Pancreas (tissue), 10 donors: ENCODE results near the gene LLPH. TPM values are rescaled to one million over a fixed set of nuclear protein-coding genes. Genes with fewer than 3 reads are reported as not detected.
A peak's percentile ranks its signal among the peaks of the same experiment; 100 is the strongest.

Source experiments
- ATAC-seq, 4 donors: fragments of 200-7000 bp; cut with Tn5 transposase; one replicate each; pipeline versions ENCODE4 v1.8.0 to v1.9.1; 2020; ENCODE audit warnings: mild to moderate bottlenecking in 4 of 4, moderate library complexity in 4 of 4
- DNase-seq, 6 donors: peaks; one replicate each; pipeline ENCODE4 v3.0.0-alpha.2; 2020
- FAIRE-seq: peaks from 2 replicates; lab custom pipeline; 2012; peaks lifted over from hg19 to GRCh38; lab: Jason Lieb, UNC
- H3K27ac ChIP-seq, 4 donors: fragments of 200-600 bp; sonication (generic); 1 replicate in 3 of 4; 2 replicates in 1 of 4; pipeline versions ENCODE4 v1.5.0 to v1.8.0; 2020
- H3K27me3 ChIP-seq, 4 donors: fragments of 200-600 bp; one replicate each; pipeline ENCODE4 v1.8.0; 2021
- H3K36me3 ChIP-seq, 3 donors: fragments of 200-600 bp; sonication (generic) in 1 of 3; one replicate each; pipeline versions ENCODE4 v1.5.0 to v1.8.0; 2020 to 2021
- H3K4me1 ChIP-seq, 3 donors: fragments of 200-600 bp; one replicate each; pipeline ENCODE4 v1.8.0; 2021
- H3K4me3 ChIP-seq, 4 donors: fragments of 200-600 bp; sonication (generic) in 2 of 4; one replicate each; pipeline versions ENCODE4 v1.5.0 to v1.8.0; 2020 to 2021
- H3K9me3 ChIP-seq, 4 donors: fragments of 200-600 bp; one replicate each; pipeline ENCODE4 v1.8.0; 2021
- WGBS, 2 donors: extraction: QIAGEN DNeasy Blood & Tissue Kit; methylation state at CpG; one replicate each; pipeline ENCODE4 v1.1.7; 2013; 5-methylcytosine and 5-hydroxymethylcytosine counted together
- intact Hi-C, 3 donors: fragments of 100-400 bp; cut with DNase I; formaldehyde crosslinking; loops; one replicate each; pipeline versions ENCODE4 v1.11.1 to v1.14.2; 2022
- polyA plus RNA-seq, 2 donors: library from polyadenylated mRNA; stranded (reverse); fragments of 200-250 nt; gene quantifications; one replicate each; pipeline ENCODE4 v1.2.3, GENCODE V29; 2013
- total RNA-seq, 6 donors: library from RNA; stranded (reverse); fragmentation: NEBNext Ultra II Directional in 4 of 6; extraction: Animal tissue kit (Norgen Biotek cat#: 25700) in 4 of 6; gene quantifications; one replicate each; pipeline versions ENCODE4 v1.2.1 to v1.2.4, GENCODE V29; 2021 to 2023
- TF ChIP-seq, protein P1 (sequence below), 4 donors: fragments of 200-600 bp; sonication (generic) in 3 of 4; IDR thresholded peaks; one replicate each; pipeline versions ENCODE4 v1.5.0 to v1.8.0; 2021; ENCODE audit warnings: antibody characterized with exemption in 4 of 4
- donor health status: healthy with polysubstance abuse.
- donor health status: DM: no; HTN: no; CAD: no; lungs with moderate emphysema.
- donor health status: DM: no; HTN: no; CAD: no.
- donor health status: control.
- donor health status: control.
- donor health status: Bipolar disorder and iron deficiency.
- donor health status: DM: yes; HTN: yes; CAD: no.
- donor health status: DM: no; HTN: no; CAD: no.
- donor health status: DM: no; HTN: no; CAD: no.
- donor health status: DM: yes; HTN: yes; CAD: no.

LLPH gene
- total and polyA plus RNA-seq, 8 donors: 3.8 to 10.5 (median 7.9) TPM

- no peak for DNase-seq
- H3K27ac ChIP-seq: no peak overlapping the region
- intact Hi-C loops: no loop called here
- H3K4me3 ChIP-seq: no peak overlapping the region
- H3K9me3 ChIP-seq: no peaks in the 10 kb centered on the region
- no peak for FAIRE-seq
- H3K36me3 ChIP-seq: no peaks in the 10 kb centered on the region
- 75 to 86% methylated on average over 7 of the region's 7 CpGs for WGBS, 2 donors
- TF ChIP-seq, protein P1, sequence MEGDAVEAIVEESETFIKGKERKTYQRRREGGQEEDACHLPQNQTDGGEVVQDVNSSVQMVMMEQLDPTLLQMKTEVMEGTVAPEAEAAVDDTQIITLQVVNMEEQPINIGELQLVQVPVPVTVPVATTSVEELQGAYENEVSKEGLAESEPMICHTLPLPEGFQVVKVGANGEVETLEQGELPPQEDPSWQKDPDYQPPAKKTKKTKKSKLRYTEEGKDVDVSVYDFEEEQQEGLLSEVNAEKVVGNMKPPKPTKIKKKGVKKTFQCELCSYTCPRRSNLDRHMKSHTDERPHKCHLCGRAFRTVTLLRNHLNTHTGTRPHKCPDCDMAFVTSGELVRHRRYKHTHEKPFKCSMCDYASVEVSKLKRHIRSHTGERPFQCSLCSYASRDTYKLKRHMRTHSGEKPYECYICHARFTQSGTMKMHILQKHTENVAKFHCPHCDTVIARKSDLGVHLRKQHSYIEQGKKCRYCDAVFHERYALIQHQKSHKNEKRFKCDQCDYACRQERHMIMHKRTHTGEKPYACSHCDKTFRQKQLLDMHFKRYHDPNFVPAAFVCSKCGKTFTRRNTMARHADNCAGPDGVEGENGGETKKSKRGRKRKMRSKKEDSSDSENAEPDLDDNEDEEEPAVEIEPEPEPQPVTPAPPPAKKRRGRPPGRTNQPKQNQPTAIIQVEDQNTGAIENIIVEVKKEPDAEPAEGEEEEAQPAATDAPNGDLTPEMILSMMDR (IDR thresholded peaks at IDR 0.05): no peak
- no peaks in the 10 kb centered on the region for H3K27me3 ChIP-seq
- no peaks in the 10 kb centered on the region for H3K4me1 ChIP-seq
- ATAC-seq: no peak
Observed at GRCh38 chr12:66072566-66072965, 58.0 kb downstream of the LLPH start.

DNA sequence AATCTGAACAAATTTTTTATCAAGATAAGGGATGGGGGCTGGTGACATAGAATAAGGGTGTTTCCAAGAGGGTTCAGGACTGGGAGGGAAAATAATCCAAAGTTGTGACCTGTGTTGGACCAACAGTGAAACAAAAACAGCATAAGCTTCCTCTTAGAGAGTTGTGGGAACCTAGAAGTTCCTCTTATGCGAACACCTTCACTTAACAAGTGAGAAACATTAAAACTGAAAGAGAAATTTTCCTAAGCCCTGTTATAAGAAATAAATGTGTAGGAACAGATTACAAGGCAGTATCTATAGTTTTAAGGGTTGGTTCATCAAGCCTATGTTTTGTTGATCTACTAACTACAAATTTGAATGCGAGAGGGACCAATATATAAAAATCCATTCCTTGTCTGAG lies 58.4 kb downstream of the LLPH start:
- ATAC-seq (no peak), DNase-seq (no peak), FAIRE-seq (no peak)
- no peaks in the 10 kb centered on the region for H3K4me1 ChIP-seq
- intact Hi-C loops: no loop called here
- no peaks in the 10 kb centered on the region for H3K36me3 ChIP-seq
- WGBS, 2 donors: 77 to 90% methylated on average over 2 of the region's 2 CpGs
- H3K4me3 ChIP-seq: no peak overlapping the region
- no peaks in the 10 kb centered on the region for H3K27me3 ChIP-seq
- no peaks in the 10 kb centered on the region for H3K9me3 ChIP-seq
- TF ChIP-seq, protein P1 (IDR thresholded peaks at IDR 0.05): no peak
- no peak overlapping the region for H3K27ac ChIP-seq

DNA sequence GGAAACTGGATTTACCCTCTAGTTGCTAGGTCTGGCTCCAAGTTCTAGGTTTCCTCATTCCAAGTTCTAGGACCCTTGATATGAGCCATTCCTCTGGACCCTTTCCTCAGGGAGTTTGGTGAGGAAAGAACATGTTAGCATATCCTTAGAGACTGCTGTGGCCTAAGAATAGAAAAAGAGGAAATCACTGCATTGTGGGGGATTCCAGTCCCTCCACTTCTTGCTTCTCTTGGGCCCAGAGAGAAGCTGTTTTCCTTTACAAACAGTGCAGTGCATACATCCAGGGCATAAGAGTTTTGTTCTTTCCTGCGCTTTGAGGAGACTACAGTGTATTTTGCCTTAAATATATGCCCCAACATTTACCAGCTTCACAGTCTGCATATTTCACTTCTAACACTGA lies 59.0 kb downstream of the LLPH start:
- FAIRE-seq (no peak), DNase-seq (no peak), ATAC-seq (peak in 1 of 4 donors; percentile 45)
- 92 to 97% methylated on average over 1 of the region's 1 CpG for WGBS, 2 donors
- intact Hi-C loops: no loop called here
- Histone ChIP-seq H3K27ac (no peak overlapping the region), H3K36me3 (no peaks in the 10 kb centered on the region), H3K27me3 (no peaks in the 10 kb centered on the region), H3K4me1 (no peaks in the 10 kb centered on the region), H3K9me3 (no peaks in the 10 kb centered on the region), H3K4me3 (no peak overlapping the region)
- TF ChIP-seq, protein P1 (IDR thresholded peaks at IDR 0.05): no peak

- DNase-seq: no peak
- intact Hi-C loops: no loop called here
- ATAC-seq: no peak
- FAIRE-seq: no peak
- Histone ChIP-seq H3K36me3 (no peaks in the 10 kb centered on the region), H3K9me3 (no peaks in the 10 kb centered on the region), H3K4me3 (no peak overlapping the region), H3K27ac (no peak overlapping the region), H3K4me1 (no peaks in the 10 kb centered on the region), H3K27me3 (no peaks in the 10 kb centered on the region)
- TF ChIP-seq, protein P1 (IDR thresholded peaks at IDR 0.05): no peak
- WGBS, 2 donors: 84 to 91% methylated on average over 9 of the region's 9 CpGs
Observed at GRCh38 chr12:66070378-66071120, 60.0 kb downstream of the LLPH start.

- H3K9me3 ChIP-seq: no peaks in the 10 kb centered on the region
Observed at GRCh38 chr12:66066929-66067523, 63.5 kb downstream of the LLPH start.

More at GRCh38 chr12:66066929-66067523, 63.5 kb downstream of the LLPH start:
- TF ChIP-seq, protein P1 (IDR thresholded peaks at IDR 0.05): no peak
- H3K27ac ChIP-seq: no peak overlapping the region
- FAIRE-seq (no peak), DNase-seq (no peak), ATAC-seq (no peak)
- 53 to 58% methylated on average over 3 of the region's 3 CpGs for WGBS, 2 donors
- H3K4me1 ChIP-seq: no peaks in the 10 kb centered on the region
- H3K4me3 ChIP-seq: no peak overlapping the region
- intact Hi-C loops: no loop called here
- no peaks in the 10 kb centered on the region for H3K36me3 ChIP-seq
- H3K27me3 ChIP-seq: no peaks in the 10 kb centered on the region
